HEK293 (cell line): ENCODE results near the gene CDC37.

Experiments used
- CTCF ChIP-seq: fragments of 450-650 bp; formaldehyde crosslinking; IDR thresholded peaks from 2 replicates; pipeline ENCODE4 v1.5.1; 2016; ENCODE audit warnings: missing biosample characterization, missing genetic modification characterization
- GLI4 ChIP-seq: fragments of 450-650 bp; formaldehyde crosslinking; IDR thresholded peaks from 2 replicates; pipeline ENCODE4 v1.5.1; 2016; ENCODE audit warnings: missing biosample characterization, missing genetic modification characterization
- KLF8 ChIP-seq: fragments of 450-650 bp; formaldehyde crosslinking; IDR thresholded peaks from 2 replicates; pipeline ENCODE4 v1.5.1; 2016; ENCODE audit warnings: missing biosample characterization, missing genetic modification characterization
- PATZ1 ChIP-seq: fragments of 450-650 bp; formaldehyde crosslinking; IDR thresholded peaks from 2 replicates; pipeline ENCODE4 v1.5.1; 2016; ENCODE audit warnings: missing biosample characterization, missing genetic modification characterization
- PRDM6 ChIP-seq: fragments of 450-650 bp; formaldehyde crosslinking; IDR thresholded peaks from 2 replicates; pipeline ENCODE4 v1.5.1; 2017; ENCODE audit warnings: missing biosample characterization, missing genetic modification characterization
- SCRT2 ChIP-seq: fragments of 450-650 bp; formaldehyde crosslinking; IDR thresholded peaks from 2 replicates; pipeline ENCODE4 v1.5.1; 2016; ENCODE audit warnings: missing biosample characterization, missing genetic modification characterization
- TCF7L2 ChIP-seq: IDR thresholded peaks from 2 replicates; pipeline ENCODE4 v1.6.1; 2011; ENCODE audit warnings: low read depth, mild to moderate bottlenecking, inconsistent platforms, low read length, moderate library complexity, borderline replicate concordance
- ZBTB20 ChIP-seq: fragments of 450-650 bp; formaldehyde crosslinking; IDR thresholded peaks from 2 replicates; pipeline ENCODE4 v1.5.1; 2016; ENCODE audit warnings: missing biosample characterization, missing genetic modification characterization
- ZNF157 ChIP-seq: fragments of 450-650 bp; formaldehyde crosslinking; IDR thresholded peaks from 2 replicates; pipeline ENCODE4 v1.5.1; 2016; ENCODE audit warnings: missing biosample characterization, missing genetic modification characterization
- ZNF202 ChIP-seq: fragments of 450-650 bp; formaldehyde crosslinking; IDR thresholded peaks from 2 replicates; pipeline ENCODE4 v1.5.1; 2016; ENCODE audit warnings: missing biosample characterization, missing genetic modification characterization, borderline replicate concordance
- ZNF248 ChIP-seq: fragments of 450-650 bp; formaldehyde crosslinking; IDR thresholded peaks from 2 replicates; pipeline ENCODE4 v1.5.1; 2017; ENCODE audit warnings: missing biosample characterization, missing genetic modification characterization
- ZNF335 ChIP-seq: fragments of 450-650 bp; formaldehyde crosslinking; conservative IDR thresholded peaks from 2 replicates; pipeline ENCODE4 v1.5.1; 2016; ENCODE audit warnings: missing biosample characterization, missing genetic modification characterization
- ZNF366 ChIP-seq: fragments of 450-650 bp; formaldehyde crosslinking; conservative IDR thresholded peaks from 2 replicates; pipeline ENCODE4 v1.5.1; 2016; ENCODE audit warnings: missing biosample characterization, missing genetic modification characterization
- ZNF404 ChIP-seq: fragments of 450-650 bp; formaldehyde crosslinking; IDR thresholded peaks from 2 replicates; pipeline ENCODE4 v1.5.1; 2017; ENCODE audit warnings: missing biosample characterization, missing genetic modification characterization
- ZNF530 ChIP-seq: fragments of 450-650 bp; formaldehyde crosslinking; IDR thresholded peaks from 2 replicates; pipeline ENCODE4 v1.5.1; 2016; ENCODE audit warnings: low read depth, missing biosample characterization, missing genetic modification characterization
- ZNF544 ChIP-seq: fragments of 450-650 bp; formaldehyde crosslinking; IDR thresholded peaks from 2 replicates; pipeline ENCODE4 v1.5.0; 2017; ENCODE audit warnings: missing biosample characterization, missing genetic modification characterization
- ZNF624 ChIP-seq: fragments of 450-650 bp; formaldehyde crosslinking; IDR thresholded peaks from 2 replicates; pipeline ENCODE4 v1.5.1; 2017; ENCODE audit warnings: missing biosample characterization, missing genetic modification characterization
- ZNF660 ChIP-seq: fragments of 450-650 bp; IDR thresholded peaks from 2 replicates; pipeline ENCODE4 v1.5.1; 2018; ENCODE audit warnings: missing biosample characterization, mild to moderate bottlenecking, missing genetic modification characterization
- ZNF670 ChIP-seq: fragments of 450-650 bp; formaldehyde crosslinking; IDR thresholded peaks from 2 replicates; pipeline ENCODE4 v1.5.1; 2016; ENCODE audit warnings: missing biosample characterization, missing genetic modification characterization, low read depth
- ZNF776 ChIP-seq: fragments of 450-650 bp; formaldehyde crosslinking; IDR thresholded peaks from 2 replicates; pipeline ENCODE4 v1.5.0; 2017; ENCODE audit warnings: missing biosample characterization, missing genetic modification characterization, borderline replicate concordance
- ZNF792 ChIP-seq: fragments of 450-650 bp; formaldehyde crosslinking; IDR thresholded peaks from 2 replicates; pipeline ENCODE4 v1.5.1; 2016; ENCODE audit warnings: missing biosample characterization, missing genetic modification characterization
- TF ChIP-seq, protein P1 (sequence below): fragments of 450-650 bp; formaldehyde crosslinking; IDR thresholded peaks from 2 replicates; pipeline ENCODE4 v1.5.1; 2016; ENCODE audit warnings: missing biosample characterization, missing genetic modification characterization
- TF ChIP-seq, protein P2 (sequence below): fragments of 450-650 bp; formaldehyde crosslinking; IDR thresholded peaks from 2 replicates; pipeline ENCODE4 v1.5.1; 2016; ENCODE audit warnings: missing biosample characterization, missing genetic modification characterization, borderline replicate concordance
- TF ChIP-seq, protein P3 (sequence below): fragments of 450-650 bp; formaldehyde crosslinking; IDR thresholded peaks from 2 replicates; pipeline ENCODE4 v1.5.0; 2017; ENCODE audit warnings: missing biosample characterization, missing genetic modification characterization, borderline replicate concordance
- TF ChIP-seq, protein P4 (sequence below): fragments of 450-650 bp; formaldehyde crosslinking; IDR thresholded peaks from 2 replicates; pipeline ENCODE4 v1.5.1; 2016; ENCODE audit warnings: missing biosample characterization, missing genetic modification characterization
- TF ChIP-seq, protein P5 (sequence below): fragments of 450-650 bp; formaldehyde crosslinking; IDR thresholded peaks from 2 replicates; pipeline ENCODE4 v1.5.1; 2016; ENCODE audit warnings: missing biosample characterization, missing genetic modification characterization

Gene CDC37

DNA sequence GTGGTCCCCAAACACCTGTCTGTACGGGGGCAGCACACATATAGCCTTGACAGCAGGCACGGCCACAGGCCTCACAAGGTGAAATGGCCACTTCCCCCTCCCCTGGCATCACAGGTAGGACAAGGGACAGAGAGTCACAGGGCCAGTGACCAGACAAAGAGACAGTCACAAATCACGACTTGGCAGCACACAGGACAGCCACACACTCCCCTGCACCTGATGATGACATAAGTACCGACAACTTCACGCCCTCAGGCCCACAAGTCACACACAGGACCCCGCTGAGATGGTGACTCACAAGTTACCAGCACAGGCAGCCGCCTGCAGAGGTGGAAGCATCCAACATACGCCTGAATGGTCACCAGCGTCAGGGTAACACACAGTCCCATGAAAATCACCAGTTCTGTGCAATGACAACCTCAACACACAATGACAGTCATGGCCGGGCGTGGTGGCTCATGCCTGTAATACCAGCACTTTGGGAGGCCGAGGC lies 39.5 kb downstream of the CDC37 start (continued):
- TF ChIP-seq PATZ1 (tag by site-specific recombination) = peak; percentile 43; the same call in 1 of the 2 replicates
- no peak for TF ChIP-seq ZNF202
- no peak for TF ChIP-seq ZNF248 (tag by site-specific recombination)
- no peak for TF ChIP-seq PRDM6 (tag by site-specific recombination)
- TF ChIP-seq ZNF792 (tag by site-specific recombination) = no peak
- TF ChIP-seq, protein P1, sequence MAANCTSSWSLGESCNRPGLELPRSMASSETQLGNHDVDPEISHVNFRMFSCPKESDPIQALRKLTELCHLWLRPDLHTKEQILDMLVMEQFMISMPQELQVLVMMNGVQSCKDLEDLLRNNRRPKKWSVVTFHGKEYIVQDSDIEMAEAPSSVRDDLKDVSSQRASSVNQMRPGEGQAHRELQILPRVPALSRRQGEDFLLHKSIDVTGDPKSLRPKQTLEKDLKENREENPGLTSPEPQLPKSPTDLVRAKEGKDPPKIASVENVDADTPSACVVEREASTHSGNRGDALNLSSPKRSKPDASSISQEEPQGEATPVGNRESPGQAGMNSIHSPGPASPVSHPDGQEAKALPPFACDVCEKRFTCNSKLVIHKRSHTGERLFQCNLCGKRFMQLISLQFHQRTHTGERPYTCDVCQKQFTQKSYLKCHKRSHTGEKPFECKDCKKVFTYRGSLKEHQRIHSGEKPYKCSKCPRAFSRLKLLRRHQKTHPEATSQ (tag by site-specific recombination) = no peak
- peak; percentile 33; the same call in 1 of the 2 replicates for TF ChIP-seq ZNF366 (tag by site-specific recombination)
- TF ChIP-seq, protein P2, sequence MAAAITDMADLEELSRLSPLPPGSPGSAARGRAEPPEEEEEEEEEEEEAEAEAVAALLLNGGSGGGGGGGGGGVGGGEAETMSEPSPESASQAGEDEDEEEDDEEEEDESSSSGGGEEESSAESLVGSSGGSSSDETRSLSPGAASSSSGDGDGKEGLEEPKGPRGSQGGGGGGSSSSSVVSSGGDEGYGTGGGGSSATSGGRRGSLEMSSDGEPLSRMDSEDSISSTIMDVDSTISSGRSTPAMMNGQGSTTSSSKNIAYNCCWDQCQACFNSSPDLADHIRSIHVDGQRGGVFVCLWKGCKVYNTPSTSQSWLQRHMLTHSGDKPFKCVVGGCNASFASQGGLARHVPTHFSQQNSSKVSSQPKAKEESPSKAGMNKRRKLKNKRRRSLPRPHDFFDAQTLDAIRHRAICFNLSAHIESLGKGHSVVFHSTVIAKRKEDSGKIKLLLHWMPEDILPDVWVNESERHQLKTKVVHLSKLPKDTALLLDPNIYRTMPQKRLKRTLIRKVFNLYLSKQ (tag by site-specific recombination) = no peak
- TF ChIP-seq GLI4 (tag by site-specific recombination) = no peak
- peak; percentile 89 for TF ChIP-seq ZNF660 (tag by site-specific recombination)
- no peak for TF ChIP-seq ZBTB20 (tag by site-specific recombination)
- TF ChIP-seq ZNF670 (tag by site-specific recombination) = no peak
- TF ChIP-seq, protein P3, sequence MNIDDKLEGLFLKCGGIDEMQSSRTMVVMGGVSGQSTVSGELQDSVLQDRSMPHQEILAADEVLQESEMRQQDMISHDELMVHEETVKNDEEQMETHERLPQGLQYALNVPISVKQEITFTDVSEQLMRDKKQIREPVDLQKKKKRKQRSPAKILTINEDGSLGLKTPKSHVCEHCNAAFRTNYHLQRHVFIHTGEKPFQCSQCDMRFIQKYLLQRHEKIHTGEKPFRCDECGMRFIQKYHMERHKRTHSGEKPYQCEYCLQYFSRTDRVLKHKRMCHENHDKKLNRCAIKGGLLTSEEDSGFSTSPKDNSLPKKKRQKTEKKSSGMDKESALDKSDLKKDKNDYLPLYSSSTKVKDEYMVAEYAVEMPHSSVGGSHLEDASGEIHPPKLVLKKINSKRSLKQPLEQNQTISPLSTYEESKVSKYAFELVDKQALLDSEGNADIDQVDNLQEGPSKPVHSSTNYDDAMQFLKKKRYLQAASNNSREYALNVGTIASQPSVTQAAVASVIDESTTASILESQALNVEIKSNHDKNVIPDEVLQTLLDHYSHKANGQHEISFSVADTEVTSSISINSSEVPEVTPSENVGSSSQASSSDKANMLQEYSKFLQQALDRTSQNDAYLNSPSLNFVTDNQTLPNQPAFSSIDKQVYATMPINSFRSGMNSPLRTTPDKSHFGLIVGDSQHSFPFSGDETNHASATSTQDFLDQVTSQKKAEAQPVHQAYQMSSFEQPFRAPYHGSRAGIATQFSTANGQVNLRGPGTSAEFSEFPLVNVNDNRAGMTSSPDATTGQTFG (tag by site-specific recombination) = no peak
- TF ChIP-seq ZNF544 (tag by site-specific recombination) = no peak
- TF ChIP-seq ZNF157 (tag by site-specific recombination) = no peak
- no peak for TF ChIP-seq CTCF
- TF ChIP-seq ZNF404 = no peak
- TF ChIP-seq, protein P4, sequence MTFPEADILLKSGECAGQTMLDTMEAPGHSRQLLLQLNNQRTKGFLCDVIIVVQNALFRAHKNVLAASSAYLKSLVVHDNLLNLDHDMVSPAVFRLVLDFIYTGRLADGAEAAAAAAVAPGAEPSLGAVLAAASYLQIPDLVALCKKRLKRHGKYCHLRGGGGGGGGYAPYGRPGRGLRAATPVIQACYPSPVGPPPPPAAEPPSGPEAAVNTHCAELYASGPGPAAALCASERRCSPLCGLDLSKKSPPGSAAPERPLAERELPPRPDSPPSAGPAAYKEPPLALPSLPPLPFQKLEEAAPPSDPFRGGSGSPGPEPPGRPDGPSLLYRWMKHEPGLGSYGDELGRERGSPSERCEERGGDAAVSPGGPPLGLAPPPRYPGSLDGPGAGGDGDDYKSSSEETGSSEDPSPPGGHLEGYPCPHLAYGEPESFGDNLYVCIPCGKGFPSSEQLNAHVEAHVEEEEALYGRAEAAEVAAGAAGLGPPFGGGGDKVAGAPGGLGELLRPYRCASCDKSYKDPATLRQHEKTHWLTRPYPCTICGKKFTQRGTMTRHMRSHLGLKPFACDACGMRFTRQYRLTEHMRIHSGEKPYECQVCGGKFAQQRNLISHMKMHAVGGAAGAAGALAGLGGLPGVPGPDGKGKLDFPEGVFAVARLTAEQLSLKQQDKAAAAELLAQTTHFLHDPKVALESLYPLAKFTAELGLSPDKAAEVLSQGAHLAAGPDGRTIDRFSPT (tag by site-specific recombination) = peak; percentile 86
- TF ChIP-seq ZNF776 (tag by site-specific recombination) = no peak
- TF ChIP-seq SCRT2 (tag by site-specific recombination) = peak; percentile 69; the same call in 1 of the 2 replicates
- no peak for TF ChIP-seq ZNF624 (tag by site-specific recombination)
- peak; percentile 85 for TF ChIP-seq ZNF335 (tag by site-specific recombination)
- TF ChIP-seq TCF7L2 = no peak
- no peak for TF ChIP-seq ZNF530 (tag by site-specific recombination)
- TF ChIP-seq, protein P5, sequence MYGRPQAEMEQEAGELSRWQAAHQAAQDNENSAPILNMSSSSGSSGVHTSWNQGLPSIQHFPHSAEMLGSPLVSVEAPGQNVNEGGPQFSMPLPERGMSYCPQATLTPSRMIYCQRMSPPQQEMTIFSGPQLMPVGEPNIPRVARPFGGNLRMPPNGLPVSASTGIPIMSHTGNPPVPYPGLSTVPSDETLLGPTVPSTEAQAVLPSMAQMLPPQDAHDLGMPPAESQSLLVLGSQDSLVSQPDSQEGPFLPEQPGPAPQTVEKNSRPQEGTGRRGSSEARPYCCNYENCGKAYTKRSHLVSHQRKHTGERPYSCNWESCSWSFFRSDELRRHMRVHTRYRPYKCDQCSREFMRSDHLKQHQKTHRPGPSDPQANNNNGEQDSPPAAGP (tag by site-specific recombination) = peak; percentile 85
- TF ChIP-seq KLF8 (tag by site-specific recombination) = no peak
